HG03097 (cell line): ENCODE results near the gene ADSL.
A peak's percentile ranks its signal among the peaks of the same experiment; 100 is the strongest.

Experiments used
- ATAC-seq: cut with Tn5 transposase; IDR thresholded peaks from one replicate; pipeline ENCODE4 v1.9.1; 2021; ENCODE audit not compliant: unreplicated experiment, low FRiP score

Gene ADSL

GRCh38 chr22:40403141-40403540 lies 56.8 kb downstream of the ADSL start:
- ATAC-seq = no peak

- ATAC-seq = no peak
These were observed 57.4 kb downstream of the ADSL start for GRCh38 chr22:40403651-40404050.

- no peak for ATAC-seq
These were observed 58.2 kb downstream of the ADSL start for GRCh38 chr22:40404251-40405177.

DNA sequence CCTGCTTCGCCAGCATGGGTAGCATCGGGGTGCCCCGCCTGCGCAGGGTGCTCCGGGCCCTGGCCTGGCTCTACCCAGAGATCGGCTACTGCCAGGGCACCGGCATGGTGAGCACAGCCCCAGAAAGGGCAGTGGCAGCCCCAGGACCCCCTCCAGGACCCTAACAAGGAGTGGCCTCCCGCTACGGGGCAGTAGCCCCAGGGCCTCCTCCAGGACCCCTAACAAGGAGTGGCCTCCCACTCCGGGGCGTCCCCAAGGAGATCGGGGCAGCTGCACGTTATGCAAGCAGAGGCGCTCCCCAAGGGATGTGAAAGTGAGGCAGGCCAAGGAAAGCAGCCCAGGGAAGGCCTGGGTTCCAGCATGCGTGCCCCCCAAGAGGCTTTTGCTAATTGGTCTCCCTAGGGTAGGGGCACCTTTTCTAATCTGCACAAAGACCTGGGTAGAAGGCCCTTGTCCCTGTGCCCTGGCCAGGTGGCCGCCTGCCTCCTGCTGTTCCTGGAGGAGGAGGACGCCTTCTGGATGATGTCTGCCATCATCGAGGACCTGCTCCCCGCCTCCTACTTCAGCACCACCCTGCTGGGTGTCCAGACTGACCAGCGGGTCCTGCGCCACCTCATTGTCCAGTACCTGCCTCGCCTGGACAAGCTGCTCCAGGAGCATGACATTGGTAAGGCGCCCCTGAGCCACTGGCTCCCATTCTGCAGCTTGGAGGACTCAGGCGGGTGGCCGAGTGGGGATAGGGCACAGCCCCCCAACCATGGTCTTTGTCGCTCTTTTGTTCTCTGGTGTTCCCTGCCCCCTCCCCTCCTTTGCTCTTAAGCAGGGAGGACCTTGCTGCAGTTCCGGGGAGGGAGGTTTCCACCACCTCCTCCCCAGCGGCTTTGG lies 59.1 kb downstream of the ADSL start:
- no peak for ATAC-seq

DNA sequence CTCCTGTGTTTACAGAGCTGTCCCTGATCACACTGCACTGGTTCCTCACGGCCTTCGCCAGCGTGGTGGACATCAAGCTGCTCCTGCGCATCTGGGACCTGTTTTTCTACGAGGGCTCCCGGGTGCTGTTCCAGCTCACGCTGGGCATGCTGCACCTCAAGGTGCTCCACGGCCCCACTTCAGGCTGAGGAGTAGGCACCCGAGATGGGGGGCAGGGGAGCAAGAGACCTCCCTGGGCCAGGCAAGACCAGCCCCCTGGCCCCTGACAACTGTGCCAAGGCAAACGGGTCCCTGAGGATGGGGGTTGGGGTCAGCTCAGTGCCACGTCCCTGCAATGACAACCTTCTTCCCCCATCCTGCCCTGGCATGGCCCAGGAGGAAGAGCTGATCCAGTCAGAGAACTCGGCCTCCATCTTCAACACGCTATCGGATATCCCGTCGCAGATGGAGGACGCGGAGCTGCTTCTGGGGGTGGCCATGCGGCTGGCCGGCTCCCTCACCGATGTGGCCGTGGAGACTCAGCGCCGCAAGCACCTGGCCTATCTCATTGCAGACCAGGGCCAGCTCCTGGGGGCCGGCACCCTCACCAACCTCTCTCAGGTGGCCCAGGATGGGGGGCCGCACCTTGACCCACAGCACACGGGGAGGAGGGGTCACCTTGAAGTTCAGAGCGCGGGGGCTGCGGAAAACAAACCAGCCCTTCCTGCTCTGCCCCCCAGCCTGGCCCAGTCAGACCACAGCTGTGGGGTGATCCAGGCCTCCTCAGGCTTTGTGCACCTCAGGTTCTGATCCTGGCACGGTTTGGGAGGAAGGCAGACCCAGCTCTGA lies 60.0 kb downstream of the ADSL start:
- no peak for ATAC-seq

DNA sequence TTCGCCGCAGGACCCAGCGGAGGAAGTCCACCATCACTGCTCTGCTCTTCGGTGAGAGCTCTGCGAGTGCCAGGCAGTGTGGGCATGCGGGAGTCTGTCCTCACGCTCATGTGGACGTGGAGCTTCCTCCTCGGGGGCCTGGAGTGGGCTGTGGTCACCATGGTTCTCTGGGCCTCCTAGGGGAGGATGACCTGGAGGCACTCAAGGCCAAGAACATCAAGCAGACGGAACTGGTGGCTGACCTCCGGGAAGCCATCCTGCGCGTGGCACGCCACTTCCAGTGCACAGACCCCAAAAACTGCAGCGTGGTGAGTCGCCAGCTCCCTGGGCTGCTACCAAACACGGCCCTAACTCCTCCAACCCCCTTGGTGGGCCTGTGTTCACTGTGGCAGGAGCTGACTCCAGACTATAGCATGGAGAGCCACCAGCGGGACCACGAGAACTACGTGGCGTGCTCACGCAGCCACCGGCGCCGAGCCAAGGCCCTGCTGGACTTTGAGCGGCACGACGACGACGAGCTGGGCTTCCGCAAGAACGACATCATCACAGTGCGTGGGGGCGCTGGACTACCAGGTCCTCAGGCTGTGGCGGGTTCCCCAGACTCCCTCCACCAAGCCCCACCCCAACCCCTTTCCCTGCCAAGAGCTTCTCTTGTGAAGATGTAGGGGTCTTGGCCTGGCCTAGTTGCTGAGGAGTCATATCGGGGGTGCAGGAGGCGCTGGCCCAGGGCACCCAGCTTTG lies 60.9 kb downstream of the ADSL start:
- no peak for ATAC-seq

- no peak for ATAC-seq
These were observed 61.8 kb downstream of the ADSL start for GRCh38 chr22:40407831-40408717.

DNA sequence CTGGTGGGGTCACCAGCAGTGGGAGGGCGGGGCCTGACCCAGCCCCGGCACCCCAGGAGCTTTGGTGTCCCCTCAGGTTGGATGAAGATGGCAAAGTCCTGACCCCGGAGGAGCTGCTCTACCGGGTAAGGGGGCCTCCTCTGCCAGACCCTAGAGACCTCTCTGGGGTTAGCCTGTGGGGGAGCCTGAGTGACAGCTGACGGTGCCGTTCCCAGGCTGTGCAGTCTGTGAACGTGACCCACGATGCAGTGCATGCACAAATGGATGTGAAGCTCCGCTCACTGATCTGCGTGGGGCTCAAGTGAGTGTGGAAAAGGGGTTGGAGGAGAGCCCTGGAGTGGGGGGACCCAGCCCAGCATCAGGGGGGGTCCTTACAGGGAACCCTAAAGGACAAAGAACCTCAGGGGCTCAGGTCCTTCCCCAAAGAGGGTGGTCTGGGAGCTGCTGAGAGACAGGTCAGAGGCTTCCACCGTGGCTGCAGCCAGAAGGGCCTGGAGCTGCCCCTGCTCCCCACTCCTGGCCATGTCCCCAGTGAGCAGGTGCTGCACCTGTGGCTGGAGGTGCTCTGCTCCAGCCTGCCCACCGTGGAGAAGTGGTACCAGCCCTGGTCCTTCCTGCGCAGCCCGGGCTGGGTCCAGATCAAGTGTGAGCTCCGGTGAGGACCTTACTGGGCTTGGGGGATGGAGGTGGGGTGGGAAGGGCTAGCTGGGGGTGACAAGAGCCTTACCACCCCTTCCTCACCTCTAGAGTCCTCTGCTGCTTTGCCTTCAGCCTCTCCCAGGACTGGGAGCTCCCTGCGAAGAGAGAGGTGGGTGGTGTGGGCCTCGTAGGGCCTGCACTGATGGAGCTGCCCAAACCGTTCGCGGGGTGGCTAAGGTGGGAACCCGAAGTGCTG lies 62.7 kb downstream of the ADSL start:
- no peak for ATAC-seq

- no peak for ATAC-seq
These were observed 63.4 kb downstream of the ADSL start for GRCh38 chr22:40409613-40410113.

GRCh38 chr22:40410272-40410671 lies 64.0 kb downstream of the ADSL start:
- no peak for ATAC-seq

DNA sequence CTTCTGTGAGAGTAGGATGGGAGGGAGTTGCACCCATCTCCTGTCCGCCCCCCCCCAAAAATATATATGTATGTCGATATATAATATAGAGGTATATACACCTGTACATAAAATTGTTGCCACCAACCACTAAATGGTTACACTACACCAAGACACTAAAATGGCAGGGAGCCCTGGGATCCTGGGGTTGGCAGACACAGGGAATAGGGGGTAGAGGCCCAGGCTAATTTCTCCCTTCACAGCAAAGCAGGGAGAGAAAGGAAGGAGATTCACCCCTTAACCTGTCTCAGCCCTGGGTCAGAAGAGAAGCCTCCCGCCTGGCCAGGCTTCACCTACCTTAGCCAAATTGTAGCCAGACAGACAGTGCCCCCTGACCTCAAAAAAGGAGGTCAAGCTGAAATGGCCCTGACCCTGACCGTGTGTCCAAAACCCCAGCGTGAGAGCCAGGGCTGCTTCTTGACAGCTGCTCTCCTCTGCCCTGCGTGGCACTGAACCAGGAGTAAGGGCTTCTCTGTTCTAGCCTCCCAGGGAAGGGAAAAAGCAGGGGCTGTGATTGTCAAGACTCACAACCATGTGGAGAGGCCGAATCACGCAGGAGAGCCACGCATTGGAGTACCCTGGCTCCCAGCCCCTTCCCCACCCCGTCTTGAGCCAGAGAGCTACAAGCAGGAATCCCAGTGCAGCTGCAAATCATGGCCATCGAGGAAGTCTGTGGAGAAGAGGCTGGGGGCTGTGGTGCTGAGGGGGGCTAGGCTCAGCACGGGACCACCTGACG lies 64.6 kb downstream of the ADSL start:
- no peak for ATAC-seq

DNA sequence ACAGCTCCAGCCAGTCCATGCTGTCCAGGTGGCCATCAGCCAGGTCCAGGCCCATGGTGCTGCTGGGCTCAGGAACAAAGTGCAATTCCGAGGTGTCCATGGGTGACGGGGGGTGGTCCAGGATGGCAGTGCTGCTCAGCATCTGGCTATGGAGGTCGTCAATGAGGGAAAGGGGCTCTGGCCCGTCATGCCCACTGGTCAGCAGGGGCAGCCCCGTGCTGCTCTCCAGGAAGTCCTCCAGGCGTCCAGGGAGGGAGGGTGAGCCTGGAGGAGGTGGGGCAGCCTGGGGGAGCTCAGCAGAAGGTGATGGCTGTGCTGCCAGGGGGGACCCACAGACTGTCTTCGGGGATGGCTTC lies 65.2 kb downstream of the ADSL start:
- ATAC-seq = no peak

DNA sequence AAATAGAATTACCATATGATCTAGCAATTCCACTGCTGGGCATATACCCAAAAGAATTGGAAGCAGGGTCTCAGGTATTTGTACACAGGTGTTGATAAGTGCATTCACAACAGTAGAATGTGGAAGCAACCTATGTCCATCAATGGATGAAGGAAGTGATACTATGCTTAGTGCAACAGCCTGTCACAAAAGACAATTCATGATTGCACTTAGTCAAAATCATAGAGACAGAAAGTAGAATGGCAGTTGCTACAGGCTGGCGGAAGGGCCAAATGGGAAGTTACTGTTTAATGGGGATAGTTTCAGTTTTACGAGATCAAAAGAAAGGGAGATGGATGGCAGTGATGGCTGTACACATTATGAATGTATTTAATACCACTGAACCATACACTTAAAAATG lies 66.1 kb downstream of the ADSL start:
- peak; percentile 38 for ATAC-seq

GRCh38 chr22:40413873-40414272 lies 67.6 kb downstream of the ADSL start:
- ATAC-seq = no peak

DNA sequence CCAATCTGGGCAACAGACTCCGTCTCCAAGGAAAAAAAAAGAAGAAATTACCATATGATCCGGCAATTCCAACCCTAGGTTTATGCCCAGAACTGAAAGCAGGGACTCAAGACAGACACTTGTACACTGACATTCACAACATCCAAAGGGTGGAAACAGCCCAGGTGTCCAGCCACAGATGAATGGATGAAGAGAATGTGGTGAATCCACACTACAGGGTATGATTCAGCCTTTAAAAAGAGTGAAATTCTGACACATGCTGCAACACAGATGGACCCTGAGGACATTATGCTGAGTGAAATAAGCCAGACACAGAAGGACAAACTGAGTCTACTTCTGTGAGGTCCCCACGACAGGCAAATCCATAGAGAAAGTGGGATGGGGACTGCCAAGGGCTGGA lies 68.0 kb downstream of the ADSL start:
- no peak for ATAC-seq

DNA sequence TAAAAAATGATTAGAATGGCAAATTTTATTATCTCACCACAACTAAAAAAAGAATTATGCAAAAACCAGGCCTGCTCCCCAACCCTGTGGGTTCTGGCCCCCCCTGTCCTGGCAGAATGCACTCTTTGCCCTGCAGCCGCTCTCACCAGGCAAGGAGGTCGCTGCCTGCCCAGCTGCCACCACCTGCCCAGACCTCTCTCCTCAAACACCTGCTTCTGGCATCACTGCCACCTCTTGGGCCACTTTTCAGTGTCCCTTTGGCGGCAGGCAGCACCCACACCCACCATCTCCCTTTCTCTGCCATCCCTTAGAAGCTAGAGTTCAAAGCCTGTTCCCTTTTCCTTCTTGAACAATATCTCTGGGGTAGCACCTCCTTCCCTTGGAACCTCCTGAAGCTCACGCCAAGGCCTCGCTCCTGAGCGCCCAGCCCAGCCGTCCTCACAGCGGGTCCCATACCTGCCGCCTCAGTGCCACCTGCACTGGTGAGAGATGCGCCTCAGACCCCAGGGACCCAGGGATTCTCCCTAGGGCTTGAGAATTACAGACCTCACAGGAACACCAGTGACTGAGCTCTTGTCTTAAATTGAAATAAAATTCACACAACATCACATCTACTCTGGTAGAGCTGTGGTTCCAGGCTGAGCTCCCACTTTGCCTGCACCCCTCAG lies 68.7 kb downstream of the ADSL start:
- no peak for ATAC-seq
